HEK293T (cell line): Measurements from ENCODE around the gene MTHFR.

ENCODE experiments used
- HDGF ChIP-seq: fragments of 450-650 bp; IDR thresholded peaks from 2 replicates; pipeline ENCODE4 v1.6.1; 2017; ENCODE audit warnings: antibody characterized with exemption, borderline replicate concordance
- L3MBTL2 ChIP-seq: fragments of 450-650 bp; conservative IDR thresholded peaks from 2 replicates; pipeline ENCODE4 v1.6.1; 2016; ENCODE audit warnings: mild to moderate bottlenecking
- SP1 ChIP-seq: fragments of 450-650 bp; IDR thresholded peaks from 2 replicates; pipeline ENCODE4 v1.6.1; 2017

DNA sequence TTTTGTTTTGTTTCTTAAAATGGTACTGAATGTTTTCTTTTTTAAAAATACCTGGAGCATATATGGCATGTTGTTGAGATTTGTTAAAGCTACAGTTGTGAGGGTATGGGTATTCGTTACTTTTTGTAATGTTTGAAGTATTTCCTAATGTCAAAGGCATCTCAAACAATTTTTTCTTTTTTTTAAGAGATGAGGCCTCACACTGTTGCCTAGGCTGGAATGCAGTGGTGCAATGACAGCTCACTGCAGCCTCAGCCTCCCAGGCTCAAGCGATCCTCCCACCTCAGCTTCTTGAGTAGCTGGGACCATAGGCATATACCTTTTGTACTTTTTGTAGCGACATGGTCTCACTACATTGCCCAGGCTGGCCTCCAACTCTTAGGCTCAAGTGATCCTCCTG, 16.3 kb upstream of the MTHFR start:
- TF ChIP-seq SP1 (no peak), HDGF (no peak), L3MBTL2 (no peak)
